Omental fat pad (tissue), 4 donors: Measurements from ENCODE around the gene NOTCH1. TPM values are rescaled to one million over a fixed set of nuclear protein-coding genes. Genes with fewer than 3 reads are reported as not detected.

Source experiments
- ATAC-seq: fragments of 150-250 bp; one replicate; pipeline ENCODE4 v1.9.1; 2016; ENCODE audit warnings: mild to moderate bottlenecking, moderate library complexity; ENCODE audit not compliant: low FRiP score
- DNase-seq: peaks from one replicate; pipeline ENCODE4 v3.0.0-alpha.2; 2019; ENCODE audit warnings: low spot score
- CTCF ChIP-seq, 3 donors: fragments of 450-650 bp; IDR thresholded peaks; one replicate each; pipeline ENCODE4 v1.5.1; 2016 to 2017; ENCODE audit warnings: antibody characterized with exemption in 3 of 3, mild to moderate bottlenecking in 3 of 3, moderate library complexity in 2 of 3
- total RNA-seq, 4 donors: library from RNA; depleted of rRNA; stranded (reverse); fragments of >200 nt; gene quantifications; one replicate each; pipeline ENCODE4 v1.1.0, GENCODE V29; 2016

Gene NOTCH1
- total RNA-seq, 4 donors from 2014 or later, result 10.4 to 61.8 (median 55.1) TPM

GRCh38 chr9:136588663-136589464 is 43.0 kb upstream of the NOTCH1 start:
- no peak for TF ChIP-seq CTCF (IDR thresholded peaks at IDR 0.05)
- ATAC-seq (no peak), DNase-seq (no peak)

- TF ChIP-seq CTCF (IDR thresholded peaks at IDR 0.05), result no peak
- DNase-seq (no peak), ATAC-seq (no peak)
Measured at GRCh38 chr9:136587944-136588662, 42.3 kb upstream of the NOTCH1 start.

GRCh38 chr9:136587145-136587943 is 41.5 kb upstream of the NOTCH1 start:
- TF ChIP-seq CTCF (IDR thresholded peaks at IDR 0.05), result no peak
- ATAC-seq, result peak; percentile 19
- DNase-seq, result no peak

- no peak for ATAC-seq
- no peak for DNase-seq
- no peak for TF ChIP-seq CTCF (IDR thresholded peaks at IDR 0.05)
Measured at GRCh38 chr9:136586391-136586953, 40.6 kb upstream of the NOTCH1 start.

GRCh38 chr9:136585531-136586120 is 39.8 kb upstream of the NOTCH1 start:
- DNase-seq (no peak), ATAC-seq (no peak)
- no peak for TF ChIP-seq CTCF (IDR thresholded peaks at IDR 0.05)

- TF ChIP-seq CTCF (IDR thresholded peaks at IDR 0.05), result no peak
- DNase-seq (no peak), ATAC-seq (no peak)
Measured at GRCh38 chr9:136584934-136585333, 39.1 kb upstream of the NOTCH1 start.
